Left lung (tissue), 14 donors: ENCODE measurements around the gene IMPACT. TPM values are rescaled to one million over a fixed set of nuclear protein-coding genes. Genes with fewer than 3 reads are reported as not detected.
A peak's percentile ranks its signal among the peaks of the same experiment; 100 is the strongest.

Experiments
- ATAC-seq: fragments of 200-7000 bp; cut with Tn5 transposase; one replicate; pipeline ENCODE4 v1.9.1; 2020; ENCODE audit warnings: moderate library complexity
- DNase-seq, 4 donors: peaks; one replicate each; pipeline ENCODE4 v3.0.0-alpha.2; 2013 to 2020
- H3K27ac ChIP-seq, 2 donors: fragments of 200-600 bp; sonication (generic) in 1 of 2; one replicate each; pipeline versions ENCODE4 v1.5.0 to v1.8.0; 2020 to 2021
- H3K27me3 ChIP-seq, 2 donors: fragments of 200-600 bp; sonication (generic) in 1 of 2; one replicate each; pipeline versions ENCODE4 v1.5.0 to v1.8.0; 2020 to 2021
- H3K36me3 ChIP-seq, 2 donors: fragments of 200-600 bp; sonication (generic) in 1 of 2; one replicate each; pipeline versions ENCODE4 v1.5.0 to v1.8.0; 2020 to 2021
- H3K4me1 ChIP-seq, 2 donors: fragments of 200-600 bp; one replicate each; pipeline ENCODE4 v1.8.0; 2021
- H3K4me3 ChIP-seq, 2 donors: fragments of 200-600 bp; sonication (generic) in 1 of 2; one replicate each; pipeline versions ENCODE4 v1.5.0 to v1.8.0; 2020 to 2021; ENCODE audit warnings: mild to moderate bottlenecking in 1 of 2
- H3K9me3 ChIP-seq, 2 donors: fragments of 200-600 bp; sonication (generic) in 1 of 2; one replicate each; pipeline versions ENCODE4 v1.5.0 to v1.8.0; 2020 to 2021
- intact Hi-C, 2 donors: fragments of 100-400 bp; cut with DNase I; formaldehyde crosslinking; loops; one replicate each; pipeline versions ENCODE4 v1.11.2 to v1.14.2; 2022
- long read RNA-seq, 12 donors: library from polyadenylated mRNA in 2 of 12; unstranded in 2 of 12; transcript quantifications; one replicate each; pipeline ENCODE4 v2.0.0 and lab custom pipeline, GENCODE V29; 2019 to 2026
- polyA plus RNA-seq, 6 donors: library from polyadenylated mRNA; unstranded; fragments of 120-200 nt; gene quantifications; one replicate each; pipeline ENCODE4 v1.2.1, GENCODE V29; 2013; ENCODE audit not compliant: insufficient read length in 6 of 6
- total RNA-seq, 2 donors: library from RNA; stranded (reverse); fragmentation: NEBNext Ultra II Directional; extraction: Animal tissue kit (Norgen Biotek cat#: 25700); gene quantifications; one replicate each; pipeline ENCODE4 v1.2.1, GENCODE V29; 2021
- TF ChIP-seq, protein P1 (sequence below), 2 donors: fragments of 200-600 bp; sonication (generic) in 1 of 2; IDR thresholded peaks; one replicate each; pipeline versions ENCODE4 v1.5.0 to v1.8.0; 2021; ENCODE audit warnings: antibody characterized with exemption in 2 of 2
- donor health status: DM: no; HTN: yes; CAD: no.
- donor health status: DM: no; HTN: no; CAD: no.

IMPACT gene, protein sequence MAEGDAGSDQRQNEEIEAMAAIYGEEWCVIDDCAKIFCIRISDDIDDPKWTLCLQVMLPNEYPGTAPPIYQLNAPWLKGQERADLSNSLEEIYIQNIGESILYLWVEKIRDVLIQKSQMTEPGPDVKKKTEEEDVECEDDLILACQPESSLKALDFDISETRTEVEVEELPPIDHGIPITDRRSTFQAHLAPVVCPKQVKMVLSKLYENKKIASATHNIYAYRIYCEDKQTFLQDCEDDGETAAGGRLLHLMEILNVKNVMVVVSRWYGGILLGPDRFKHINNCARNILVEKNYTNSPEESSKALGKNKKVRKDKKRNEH
- total RNA-seq, result 10 to 100 TPM; 32.5 to 36.4 TPM
- polyA plus RNA-seq, result 10 to 100 TPM; 46.2 to 58.8 (median 52.6) TPM
- long read RNA-seq, donor 1, transcript IMPACT-201 (11 exons, 3,792 nt), result major isoform, 18 of 36 reads
- long read RNA-seq, donor 1, partial matches to known transcripts, result 16 of 36 reads
- long read RNA-seq, donor 1, other reads (novel, unspliced or antisense), result 0 of 36 reads
- long read RNA-seq, donor 2, transcript IMPACT-201 (11 exons, 3,792 nt), result major isoform, 15 of 17 reads
- long read RNA-seq, donor 2, partial matches to known transcripts, result 0 of 17 reads
- long read RNA-seq, donor 2, other reads (novel, unspliced or antisense), result 0 of 17 reads
- long read RNA-seq, donor 3, transcript IMPACT-201 (11 exons, 3,792 nt), result major isoform, 13 of 14 reads
- long read RNA-seq, donor 3, partial matches to known transcripts, result 0 of 14 reads
- long read RNA-seq, donor 3, other reads (novel, unspliced or antisense), result 0 of 14 reads
- long read RNA-seq, donor 4, transcript IMPACT-201 (11 exons, 3,792 nt), result major isoform, 9 of 13 reads
- long read RNA-seq, donor 4, partial matches to known transcripts, result 2 of 13 reads
- long read RNA-seq, donor 4, other reads (novel, unspliced or antisense), result 2 of 13 reads
- long read RNA-seq, donor 5, transcript IMPACT-201 (11 exons, 3,792 nt), result major isoform, 8 of 8 reads
- long read RNA-seq, donor 5, partial matches to known transcripts, result 0 of 8 reads
- long read RNA-seq, donor 5, other reads (novel, unspliced or antisense), result 0 of 8 reads
- long read RNA-seq, donor 6, transcript IMPACT-201 (11 exons, 3,792 nt), result major isoform, 21 of 22 reads
- long read RNA-seq, donor 6, partial matches to known transcripts, result 0 of 22 reads
- long read RNA-seq, donor 6, other reads (novel, unspliced or antisense), result 0 of 22 reads
- long read RNA-seq, donor 7, partial matches to known transcripts, result 0 of 6 reads
- long read RNA-seq, donor 7, other reads (novel, unspliced or antisense), result 0 of 6 reads
- long read RNA-seq, donor 8, transcript IMPACT-201 (11 exons, 3,792 nt), result major isoform, 11 of 14 reads
- long read RNA-seq, donor 8, partial matches to known transcripts, result 0 of 14 reads
- long read RNA-seq, donor 8, other reads (novel, unspliced or antisense), result 0 of 14 reads
- long read RNA-seq, donor 9, result 0 reads
- long read RNA-seq, donor 10, partial matches to known transcripts, result 0 of 2 reads
- long read RNA-seq, donor 10, other reads (novel, unspliced or antisense), result 0 of 2 reads
- long read RNA-seq, donor 11, result 0 reads
- long read RNA-seq, donor 12, partial matches to known transcripts, result 0 of 4 reads
- long read RNA-seq, donor 12, other reads (novel, unspliced or antisense), result 0 of 4 reads

DNA sequence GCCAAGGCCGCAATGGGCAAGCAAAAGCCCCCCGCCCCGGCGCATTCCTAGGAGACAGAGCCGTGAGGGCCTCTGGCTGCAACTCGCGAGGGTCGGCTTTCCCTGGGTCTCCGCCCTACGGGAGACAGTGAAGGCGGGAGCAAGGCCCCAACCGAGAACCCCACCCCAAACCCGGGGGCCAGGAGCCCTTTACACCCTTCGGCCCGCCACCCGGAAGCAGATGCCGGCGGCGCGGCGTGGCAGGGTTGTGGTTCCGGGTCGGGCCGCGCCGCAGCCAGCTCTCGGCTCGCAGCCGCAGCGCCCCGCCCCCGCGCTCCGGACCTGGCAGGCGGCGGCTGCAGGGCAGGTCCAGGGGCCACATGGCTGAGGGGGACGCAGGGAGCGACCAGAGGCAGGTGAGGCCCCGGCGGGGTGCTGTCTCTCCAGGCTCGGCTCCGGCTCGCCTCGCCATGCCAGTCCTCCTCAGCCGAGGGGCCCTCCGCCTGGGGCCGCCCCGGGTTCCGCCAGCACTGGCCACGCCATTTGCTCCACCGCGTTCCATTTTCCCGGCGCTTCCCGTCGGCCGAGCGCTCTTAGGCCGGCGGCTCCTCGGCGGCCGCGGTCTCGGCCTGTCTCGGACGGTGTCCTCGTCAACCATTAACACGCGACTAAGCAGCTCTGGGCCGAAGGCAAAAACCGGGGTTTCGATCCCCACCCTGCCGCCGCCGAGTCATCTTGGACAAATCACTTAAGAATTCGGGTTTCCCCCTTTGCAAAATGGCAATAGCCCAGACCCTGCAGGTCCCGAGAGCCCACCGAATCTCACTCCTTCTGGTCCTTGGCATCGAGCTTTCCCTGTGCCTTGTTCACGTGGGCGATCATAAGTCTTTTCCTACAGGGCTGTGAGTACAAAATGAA, at the start of gene IMPACT:
IMPACT (plus strand) TSS at position 273 of the 897 bp plus-strand sequence; CDS start at position 360, 87 bp downstream.
- Histone ChIP-seq H3K27ac (peak within 1 kb of the TSS; percentile 84 to 92), H3K27me3 (peaks cover 3 to 9% of the 10 kb centered on the region in 2 donors), H3K4me3 (peak within 1 kb of the TSS; percentile 90), H3K4me1 (peaks cover 6 to 13% of the 10 kb centered on the region in 2 donors), H3K9me3 (no peaks in the 10 kb centered on the region), H3K36me3 (peaks cover 0 to 15% of the 10 kb centered on the region in 2 donors)
- ATAC-seq (peak; percentile 99), DNase-seq (peak; percentile 78 to 96 (median 84))
- TF ChIP-seq, protein P1, sequence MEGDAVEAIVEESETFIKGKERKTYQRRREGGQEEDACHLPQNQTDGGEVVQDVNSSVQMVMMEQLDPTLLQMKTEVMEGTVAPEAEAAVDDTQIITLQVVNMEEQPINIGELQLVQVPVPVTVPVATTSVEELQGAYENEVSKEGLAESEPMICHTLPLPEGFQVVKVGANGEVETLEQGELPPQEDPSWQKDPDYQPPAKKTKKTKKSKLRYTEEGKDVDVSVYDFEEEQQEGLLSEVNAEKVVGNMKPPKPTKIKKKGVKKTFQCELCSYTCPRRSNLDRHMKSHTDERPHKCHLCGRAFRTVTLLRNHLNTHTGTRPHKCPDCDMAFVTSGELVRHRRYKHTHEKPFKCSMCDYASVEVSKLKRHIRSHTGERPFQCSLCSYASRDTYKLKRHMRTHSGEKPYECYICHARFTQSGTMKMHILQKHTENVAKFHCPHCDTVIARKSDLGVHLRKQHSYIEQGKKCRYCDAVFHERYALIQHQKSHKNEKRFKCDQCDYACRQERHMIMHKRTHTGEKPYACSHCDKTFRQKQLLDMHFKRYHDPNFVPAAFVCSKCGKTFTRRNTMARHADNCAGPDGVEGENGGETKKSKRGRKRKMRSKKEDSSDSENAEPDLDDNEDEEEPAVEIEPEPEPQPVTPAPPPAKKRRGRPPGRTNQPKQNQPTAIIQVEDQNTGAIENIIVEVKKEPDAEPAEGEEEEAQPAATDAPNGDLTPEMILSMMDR (IDR thresholded peaks at IDR 0.05), result no peak
- intact Hi-C loops, result no loop called here

DNA sequence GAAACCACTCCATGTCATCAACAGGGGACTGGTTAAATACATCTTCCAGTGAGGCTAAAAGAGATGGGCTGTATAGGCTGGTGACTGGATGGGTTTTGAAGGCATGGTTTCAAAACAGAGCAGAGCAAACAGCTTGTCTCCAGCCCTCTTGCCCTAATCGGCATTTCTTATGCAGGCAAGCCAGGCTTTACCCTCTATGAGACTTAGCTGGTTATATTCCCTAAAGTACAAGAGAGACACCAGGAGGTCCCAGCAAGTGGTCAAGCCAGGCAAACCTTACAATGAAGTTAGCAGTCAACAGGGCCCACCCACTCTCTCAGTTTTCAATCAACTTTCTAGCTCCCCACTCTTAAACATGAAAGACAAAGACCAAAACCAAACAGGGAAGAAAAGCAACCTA, 47.9 kb upstream of the IMPACT start:
- no peak overlapping the region for H3K27ac ChIP-seq
- H3K4me1 ChIP-seq, result no peaks in the 10 kb centered on the region
- no peak overlapping the region for H3K4me3 ChIP-seq
- no peaks in the 10 kb centered on the region for H3K27me3 ChIP-seq
- no peaks in the 10 kb centered on the region for H3K9me3 ChIP-seq
- DNase-seq, result no peak
- ATAC-seq, result no peak
- H3K36me3 ChIP-seq, result peaks cover 0 to 30% of the 10 kb centered on the region in 2 donors
- intact Hi-C loops, result no loop called here
- TF ChIP-seq, protein P1 (IDR thresholded peaks at IDR 0.05), result no peak

DNA sequence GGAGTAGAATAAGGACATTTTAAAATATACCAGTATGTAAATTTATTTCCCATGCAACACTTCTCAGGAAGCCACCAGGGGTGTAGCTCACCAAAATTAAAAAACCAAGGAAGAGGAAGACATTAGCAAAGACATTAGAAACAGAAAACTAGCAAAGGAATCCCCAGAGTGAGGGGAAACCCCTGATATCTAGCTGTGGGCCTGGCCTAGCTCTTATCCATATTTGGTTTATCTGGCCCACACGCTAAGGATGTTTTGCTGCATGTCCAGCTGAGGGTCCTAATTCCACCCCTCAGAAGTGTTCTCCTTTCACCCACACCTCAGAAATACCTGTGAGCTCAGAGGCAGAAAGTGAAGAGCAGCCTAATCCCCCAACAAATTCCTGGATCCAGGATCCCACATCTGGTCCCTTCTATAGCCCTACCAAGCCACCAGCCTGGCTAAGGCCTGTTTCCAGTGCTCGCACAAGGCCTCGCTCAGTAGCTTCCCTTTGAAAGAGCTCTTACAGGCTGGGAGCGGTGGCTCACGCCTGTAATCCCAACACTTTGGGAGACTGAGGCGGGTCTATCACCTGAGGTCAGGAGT, 46.2 kb upstream of the IMPACT start:
- H3K36me3 ChIP-seq, result peaks cover 0 to 20% of the 10 kb centered on the region in 2 donors
- TF ChIP-seq, protein P1 (IDR thresholded peaks at IDR 0.05), result no peak
- H3K9me3 ChIP-seq, result no peaks in the 10 kb centered on the region
- no peaks in the 10 kb centered on the region for H3K27me3 ChIP-seq
- intact Hi-C loops, result no loop called here
- no peak for ATAC-seq
- no peak overlapping the region for H3K27ac ChIP-seq
- no peak overlapping the region for H3K4me3 ChIP-seq
- DNase-seq, result no peak
- no peaks in the 10 kb centered on the region for H3K4me1 ChIP-seq

DNA sequence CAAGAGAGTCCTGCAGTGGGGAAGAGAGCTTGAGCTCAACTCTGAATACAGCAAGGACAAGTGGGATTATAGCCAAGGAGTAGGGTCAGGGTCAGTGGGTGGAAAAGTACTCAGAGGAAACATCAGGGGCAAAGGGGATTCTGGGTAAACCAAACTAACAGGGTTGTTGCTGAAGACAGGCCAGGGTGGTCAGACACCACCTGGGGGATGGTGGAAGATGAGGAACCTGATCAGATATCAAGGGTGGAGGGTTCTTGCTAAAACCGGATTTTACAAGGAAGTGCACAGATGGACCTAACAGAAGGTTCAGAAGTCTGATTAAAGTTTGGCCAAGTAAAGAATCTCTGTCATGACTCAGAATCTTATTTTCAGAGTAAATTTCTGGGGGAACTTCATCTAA, 45.3 kb upstream of the IMPACT start:
- peaks cover 0 to 13% of the 10 kb centered on the region in 2 donors for H3K36me3 ChIP-seq
- no peaks in the 10 kb centered on the region for H3K27me3 ChIP-seq
- TF ChIP-seq, protein P1 (IDR thresholded peaks at IDR 0.05), result no peak
- DNase-seq, result no peak
- intact Hi-C loops, result no loop called here
- no peak overlapping the region for H3K27ac ChIP-seq
- H3K4me3 ChIP-seq, result no peak overlapping the region
- no peaks in the 10 kb centered on the region for H3K9me3 ChIP-seq
- no peaks in the 10 kb centered on the region for H3K4me1 ChIP-seq
- no peak for ATAC-seq
